Stomach (tissue), 9 donors: Measurements from ENCODE around the gene CFAP20DC. TPM values are rescaled to one million over a fixed set of nuclear protein-coding genes. Genes with fewer than 3 reads are reported as not detected.

Source experiments
- DNase-seq, 2 donors: peaks; one replicate each; pipeline versions ENCODE4 v3.0.0 to v3.0.0-alpha.2; 2013 to 2019
- H3K27ac ChIP-seq, 5 donors: fragments of 200-600 bp in 4 of 5; sonication (generic) in 4 of 5; one replicate each; pipeline ENCODE4 v1.5.1; 2013 to 2019; ENCODE audit warnings: mild to moderate bottlenecking in 1 of 5, moderate library complexity in 1 of 5
- H3K27me3 ChIP-seq, 3 donors: fragments of 200-600 bp; sonication (generic); one replicate each; pipeline ENCODE4 v1.5.1; 2017 to 2019; ENCODE audit warnings: mixed run types in 1 of 3
- H3K36me3 ChIP-seq, 4 donors: fragments of 200-600 bp; sonication (generic); 1 replicate in 3 of 4; 2 replicates in 1 of 4; pipeline ENCODE4 v1.5.1; 2016 to 2019
- H3K4me1 ChIP-seq, 4 donors: fragments of 200-600 bp; sonication (generic); one replicate each; pipeline ENCODE4 v1.5.1; 2016 to 2019
- H3K4me3 ChIP-seq, 4 donors: fragments of 200-600 bp; sonication (generic) in 3 of 4; one replicate each; pipeline ENCODE4 v1.5.1; 2016 to 2019; ENCODE audit warnings: mild to moderate bottlenecking in 1 of 4
- H3K9me3 ChIP-seq, 4 donors: fragments of 200-600 bp; sonication (generic); one replicate each; pipeline ENCODE4 v1.5.1; 2016 to 2019
- POLR2A ChIP-seq, 4 donors: fragments of 450-650 bp; IDR thresholded peaks; one replicate each; pipeline ENCODE4 v1.6.1; 2016; ENCODE audit warnings: antibody characterized with exemption in 4 of 4, control low read depth in 2 of 4, mild to moderate bottlenecking in 1 of 4, moderate library complexity in 1 of 4
- POLR2AphosphoS5 ChIP-seq, 3 donors: sonication (generic); formaldehyde crosslinking; IDR thresholded peaks; one replicate each; pipeline ENCODE4 v1.6.1; 2016; ENCODE audit warnings: antibody characterized with exemption in 3 of 3
- WGBS, 5 donors: extraction: QIAGEN DNeasy Blood & Tissue Kit in 3 of 5; methylation state at CpG; one replicate each; pipeline versions ENCODE4 v1.1.5 to v1.1.7; 2013 to 2018; 5-methylcytosine and 5-hydroxymethylcytosine counted together
- intact Hi-C: fragments of 100-400 bp; cut with DNase I; formaldehyde crosslinking; loops from one replicate; pipeline ENCODE4 v1.15.1; 2023; ENCODE audit warnings: low total_unique reads
- polyA plus RNA-seq, 3 donors: library from polyadenylated mRNA; stranded (reverse); fragments of 200-250 nt; gene quantifications; one replicate each; pipeline ENCODE4 v1.2.3, GENCODE V29; 2013
- total RNA-seq, 5 donors: library from RNA; depleted of rRNA; stranded (reverse); fragments of >200 nt; gene quantifications; one replicate each; pipeline versions ENCODE4 v1.1.0 to v1.2.3, GENCODE V29; 2014 to 2016
- TF ChIP-seq, protein P1 (sequence below), 7 experiments: fragments of 450-650 bp in 4 of 7; fragments of 200-600 bp in 3 of 7; sonication (generic) in 3 of 7; IDR thresholded peaks; one replicate each; pipeline ENCODE4 v1.5.1; 2016 to 2019; ENCODE audit warnings: antibody characterized with exemption in 7 of 7, control low read depth in 2 of 7, mild to moderate bottlenecking in 1 of 7
- donor health status: healthy with polysubstance abuse.
- donor health status: Bipolar disorder and iron deficiency.
- donor health status: healthy.

The CFAP20DC gene
- total and polyA plus RNA-seq, 8 donors: 0.81 to 2.0 (median 1.00) TPM; not detected in 4

DNA sequence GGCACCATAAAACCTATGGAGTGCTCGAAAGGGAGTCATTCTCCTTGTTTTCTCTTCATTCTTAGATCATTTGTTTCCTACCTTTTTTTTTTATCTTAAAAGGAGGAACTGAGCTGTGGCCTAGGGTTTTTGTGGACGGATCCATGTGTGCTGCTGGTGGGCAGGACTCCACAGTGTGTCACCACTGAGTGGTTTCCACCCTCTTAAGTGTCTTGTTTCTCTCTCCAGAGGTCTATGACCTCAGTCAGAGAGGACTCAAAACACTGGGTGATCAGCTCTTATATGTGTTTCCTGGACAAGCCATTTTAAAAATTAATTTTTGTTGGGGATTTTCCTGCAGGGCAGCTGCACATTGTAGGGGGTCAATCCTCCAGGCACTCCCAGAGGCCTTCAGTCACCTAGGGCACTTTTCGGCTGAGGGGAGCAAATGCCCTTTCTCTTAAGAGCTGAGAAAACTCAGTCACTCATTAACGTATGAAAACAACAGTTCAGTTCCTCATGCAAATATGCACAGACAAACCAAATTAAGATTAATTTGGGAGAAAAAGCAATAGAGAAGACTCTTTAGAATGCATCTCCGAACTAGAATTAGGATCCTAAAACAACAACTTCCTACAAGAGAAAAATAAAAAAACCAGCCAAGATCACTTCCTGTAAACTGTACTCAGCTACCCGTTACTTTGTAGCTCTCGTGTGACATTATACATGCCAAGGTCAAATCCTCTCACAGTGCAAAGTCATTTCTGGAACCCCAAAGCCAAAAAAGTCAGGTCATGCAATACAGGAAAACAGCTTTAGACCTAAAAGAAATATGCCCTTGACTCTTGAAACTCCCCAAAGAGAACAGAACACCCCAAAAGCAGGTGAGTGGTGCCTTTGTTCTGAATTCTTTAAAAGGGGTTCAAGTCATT is 355.6 kb downstream of the CFAP20DC start:
- peaks cover 0 to 17% (median 5%) of the 10 kb centered on the region in 4 donors for H3K9me3 ChIP-seq
- H3K27me3 ChIP-seq: no peaks in the 10 kb centered on the region
- 24 to 39% (median 38%) methylated on average over 7 of the region's 7 CpGs for WGBS, 5 donors
- TF ChIP-seq, protein P1, sequence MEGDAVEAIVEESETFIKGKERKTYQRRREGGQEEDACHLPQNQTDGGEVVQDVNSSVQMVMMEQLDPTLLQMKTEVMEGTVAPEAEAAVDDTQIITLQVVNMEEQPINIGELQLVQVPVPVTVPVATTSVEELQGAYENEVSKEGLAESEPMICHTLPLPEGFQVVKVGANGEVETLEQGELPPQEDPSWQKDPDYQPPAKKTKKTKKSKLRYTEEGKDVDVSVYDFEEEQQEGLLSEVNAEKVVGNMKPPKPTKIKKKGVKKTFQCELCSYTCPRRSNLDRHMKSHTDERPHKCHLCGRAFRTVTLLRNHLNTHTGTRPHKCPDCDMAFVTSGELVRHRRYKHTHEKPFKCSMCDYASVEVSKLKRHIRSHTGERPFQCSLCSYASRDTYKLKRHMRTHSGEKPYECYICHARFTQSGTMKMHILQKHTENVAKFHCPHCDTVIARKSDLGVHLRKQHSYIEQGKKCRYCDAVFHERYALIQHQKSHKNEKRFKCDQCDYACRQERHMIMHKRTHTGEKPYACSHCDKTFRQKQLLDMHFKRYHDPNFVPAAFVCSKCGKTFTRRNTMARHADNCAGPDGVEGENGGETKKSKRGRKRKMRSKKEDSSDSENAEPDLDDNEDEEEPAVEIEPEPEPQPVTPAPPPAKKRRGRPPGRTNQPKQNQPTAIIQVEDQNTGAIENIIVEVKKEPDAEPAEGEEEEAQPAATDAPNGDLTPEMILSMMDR (IDR thresholded peaks at IDR 0.05): no peak
- no peak for TF ChIP-seq POLR2A (IDR thresholded peaks at IDR 0.05)
- DNase-seq: no peak
- no peaks in the 10 kb centered on the region for H3K36me3 ChIP-seq
- intact Hi-C loops: no loop called here
- H3K27ac ChIP-seq: peak overlapping the region; percentile 29 to 69 (median 66)
- H3K4me1 ChIP-seq: peaks cover 19 to 41% (median 21%) of the 10 kb centered on the region in 4 donors
- H3K4me3 ChIP-seq: no peak overlapping the region

DNA sequence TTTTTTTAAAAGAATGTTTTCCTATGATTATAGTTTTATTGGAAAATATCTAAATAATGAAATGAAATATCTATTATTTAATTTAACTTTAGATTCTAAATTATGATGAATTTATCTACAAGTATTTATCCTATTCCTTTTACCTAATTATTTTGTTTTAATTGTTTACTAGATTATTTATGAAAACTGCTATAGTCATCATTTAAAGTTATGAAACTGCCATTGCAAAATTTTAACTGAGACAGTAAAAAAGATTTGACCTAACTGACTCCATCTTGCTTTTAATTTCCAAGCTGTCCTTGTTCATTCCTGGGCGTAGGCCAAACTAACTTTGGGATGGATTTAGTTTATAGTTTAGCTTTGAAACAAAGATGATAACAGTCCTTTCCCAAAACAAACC is 357.3 kb downstream of the CFAP20DC start:
- no peaks in the 10 kb centered on the region for H3K36me3 ChIP-seq
- no peak overlapping the region for H3K4me3 ChIP-seq
- TF ChIP-seq POLR2AphosphoS5 (IDR thresholded peaks at IDR 0.05): no peak
- H3K27ac ChIP-seq: no peak overlapping the region
- H3K9me3 ChIP-seq: peaks cover 0 to 17% (median 5%) of the 10 kb centered on the region in 4 donors
- H3K4me1 ChIP-seq: peaks cover 19 to 39% (median 21%) of the 10 kb centered on the region in 4 donors
- WGBS, 5 donors: 72 to 95% (median 85%) methylated on average over 1 of the region's 1 CpG
- DNase-seq: no peak
- no peaks in the 10 kb centered on the region for H3K27me3 ChIP-seq
- intact Hi-C loops: no loop called here
